ENCODE measurements around the gene TRIM74.
"Not testable (repeated sequence)": the region's sequence is repeated elsewhere in the genome, so short reads cannot be mapped to it uniquely, and the experiment has no call there.

GRCh38 chr7:72954563-72955198 is 14.6 kb downstream of the TRIM74 start:
- not testable (repeated sequence) for TF ChIP-seq CTCF (IDR thresholded peaks at IDR 0.05); ZFX (IDR thresholded peaks at IDR 0.05; ENCODE audit: borderline replicate concordance)

Data from 22Rv1 (cell line).